Liver (tissue), 9 donors: ENCODE data around the gene ERN1. TPM values are rescaled to one million over a fixed set of nuclear protein-coding genes. Genes with fewer than 3 reads are reported as not detected.

ENCODE experiments used
- DNase-seq: peaks from one replicate; pipeline ENCODE4 v3.0.0-alpha.2; 2017; ENCODE audit warnings: low spot score
- H3K27ac ChIP-seq, 2 donors: one replicate each; pipeline ENCODE4 v1.7.0; 2013; ENCODE audit warnings: inconsistent platforms in 2 of 2, low read length in 2 of 2, control low read depth in 1 of 2, low read depth in 1 of 2, mild to moderate bottlenecking in 1 of 2
- H3K27me3 ChIP-seq, 4 donors: one replicate each; pipeline versions ENCODE4 v1.6.1 to v1.7.0; 2013; ENCODE audit warnings: low read length in 3 of 4, inconsistent platforms in 1 of 4, mild to moderate bottlenecking in 1 of 4, moderate library complexity in 1 of 4; ENCODE audit not compliant: control insufficient read depth in 4 of 4, insufficient read depth in 4 of 4
- H3K36me3 ChIP-seq, 4 donors: one replicate each; pipeline versions ENCODE4 v1.6.1 to v1.7.0; 2013; ENCODE audit warnings: low read length in 3 of 4, mild to moderate bottlenecking in 3 of 4, low read depth in 1 of 4, moderate library complexity in 1 of 4; ENCODE audit not compliant: control insufficient read depth in 4 of 4, insufficient read depth in 3 of 4
- H3K4me1 ChIP-seq, 4 donors: one replicate each; pipeline versions ENCODE4 v1.6.1 to v1.7.0; 2013; ENCODE audit warnings: low read length in 3 of 4, mild to moderate bottlenecking in 3 of 4, moderate library complexity in 1 of 4; ENCODE audit not compliant: control insufficient read depth in 4 of 4, insufficient read depth in 4 of 4
- H3K4me3 ChIP-seq, 3 donors: one replicate each; pipeline versions ENCODE4 v1.6.1 to v1.7.0; 2013; ENCODE audit warnings: low read length in 3 of 3, control low read depth in 1 of 3, low read depth in 1 of 3, mild to moderate bottlenecking in 1 of 3
- H3K9ac ChIP-seq, 2 donors: one replicate each; pipeline ENCODE4 v1.7.0; 2013; ENCODE audit warnings: low read length in 2 of 2, mild to moderate bottlenecking in 2 of 2, moderate library complexity in 2 of 2, control low read depth in 1 of 2, low read depth in 1 of 2
- H3K9me3 ChIP-seq, 4 donors: one replicate each; pipeline versions ENCODE4 v1.6.1 to v1.7.0; 2013; ENCODE audit warnings: low read length in 3 of 4; ENCODE audit not compliant: control insufficient read depth in 4 of 4
- EGR1 ChIP-seq, 2 donors: IDR thresholded peaks; 2 replicates each; pipeline ENCODE4 v1.6.1; 2016 to 2018; ENCODE audit warnings: antibody characterized with exemption in 2 of 2, low read depth in 2 of 2
- FOXA1 ChIP-seq: IDR thresholded peaks from 2 replicates; pipeline ENCODE4 v1.6.1; 2016; ENCODE audit warnings: antibody characterized with exemption
- FOXA2 ChIP-seq: IDR thresholded peaks from 2 replicates; pipeline ENCODE4 v1.6.1; 2016; ENCODE audit warnings: antibody characterized with exemption
- GABPA ChIP-seq, 2 donors: IDR thresholded peaks in 1 of 2; conservative IDR thresholded peaks in 1 of 2; 2 replicates each; pipeline ENCODE4 v1.6.1; 2016; ENCODE audit warnings: antibody characterized with exemption in 2 of 2, mild to moderate bottlenecking in 1 of 2, moderate library complexity in 1 of 2
- HNF4A ChIP-seq, 2 donors: conservative IDR thresholded peaks; 2 replicates each; pipeline ENCODE4 v1.6.1; 2016; ENCODE audit warnings: antibody characterized with exemption in 2 of 2, mild to moderate bottlenecking in 2 of 2
- HNF4G ChIP-seq: IDR thresholded peaks from 2 replicates; pipeline ENCODE4 v1.6.1; 2016; ENCODE audit warnings: antibody characterized with exemption
- JUND ChIP-seq, 2 donors: IDR thresholded peaks; 2 replicates each; pipeline ENCODE4 v1.6.1; 2016; ENCODE audit warnings: antibody characterized with exemption in 2 of 2
- NR2F2 ChIP-seq: IDR thresholded peaks from 2 replicates; pipeline ENCODE4 v1.6.1; 2016; ENCODE audit warnings: antibody characterized with exemption
- RAD21 ChIP-seq, 2 donors: IDR thresholded peaks; 2 replicates each; pipeline ENCODE4 v1.6.1; 2016; ENCODE audit warnings: antibody characterized with exemption in 2 of 2, mild to moderate bottlenecking in 2 of 2
- RXRA ChIP-seq, 2 donors: IDR thresholded peaks; 2 replicates each; pipeline ENCODE4 v1.6.1; 2017 to 2018; ENCODE audit warnings: antibody characterized with exemption in 2 of 2, mild to moderate bottlenecking in 1 of 2
- SP1 ChIP-seq: IDR thresholded peaks from 2 replicates; pipeline ENCODE4 v1.6.1; 2018; ENCODE audit warnings: antibody characterized with exemption, mild to moderate bottlenecking
- TAF1 ChIP-seq: conservative IDR thresholded peaks from 2 replicates; pipeline ENCODE4 v1.6.1; 2016; ENCODE audit warnings: antibody characterized with exemption, mild to moderate bottlenecking
- YY1 ChIP-seq: IDR thresholded peaks from 2 replicates; pipeline ENCODE4 v1.6.1; 2016; ENCODE audit warnings: antibody characterized with exemption, mild to moderate bottlenecking
- WGBS: extraction: QIAGEN DNeasy Blood & Tissue Kit; methylation state at CpG from one replicate; pipeline ENCODE4 v1.1.7; 2013; 5-methylcytosine and 5-hydroxymethylcytosine counted together
- polyA plus RNA-seq, 2 donors: library from polyadenylated mRNA; stranded (reverse) in 1 of 2; unstranded in 1 of 2; fragments of 200-250 nt in 1 of 2; fragments of >200 nt in 1 of 2; fragmentation: Nextera tagmentation in 1 of 2; extraction: Ambion mirVana in 1 of 2; gene quantifications; one replicate each; pipeline versions ENCODE4 v1.2.1 to v1.2.3, GENCODE V29; 2013 to 2015
- total RNA-seq, 2 donors: library from RNA; depleted of rRNA; stranded (reverse); fragments of >200 nt; gene quantifications; one replicate each; pipeline ENCODE4 v1.2.3, GENCODE V29; 2014
- TF ChIP-seq, protein P1 (sequence below): fragments of 150-350 bp; IDR thresholded peaks from 2 replicates; pipeline ENCODE4 v1.5.1; 2017; ENCODE audit warnings: improper control_type of control experiment, low read depth, low read length; ENCODE audit not compliant: missing input control
- TF ChIP-seq, protein P2 (sequence below): IDR thresholded peaks from 2 replicates; pipeline ENCODE4 v1.6.1; 2016; ENCODE audit warnings: antibody characterized with exemption
- TF ChIP-seq, protein P3 (sequence below): IDR thresholded peaks from 2 replicates; pipeline ENCODE4 v1.6.1; 2016; ENCODE audit warnings: antibody characterized with exemption, mild to moderate bottlenecking
- TF ChIP-seq, protein P4 (sequence below): IDR thresholded peaks from 2 replicates; pipeline ENCODE4 v1.6.1; 2016; ENCODE audit warnings: antibody characterized with exemption
- TF ChIP-seq, protein P5 (sequence below): IDR thresholded peaks from 2 replicates; pipeline ENCODE4 v1.6.1; 2016; ENCODE audit warnings: antibody characterized with exemption
- donor health status: healthy.
- donor health status: healthy.
- donor health status: healthy.
- donor health status: healthy.
- donor health status: healthy.

The ERN1 gene
- total and polyA plus RNA-seq, 4 donors, result 6.3 to 35.1 (median 14.9) TPM

DNA sequence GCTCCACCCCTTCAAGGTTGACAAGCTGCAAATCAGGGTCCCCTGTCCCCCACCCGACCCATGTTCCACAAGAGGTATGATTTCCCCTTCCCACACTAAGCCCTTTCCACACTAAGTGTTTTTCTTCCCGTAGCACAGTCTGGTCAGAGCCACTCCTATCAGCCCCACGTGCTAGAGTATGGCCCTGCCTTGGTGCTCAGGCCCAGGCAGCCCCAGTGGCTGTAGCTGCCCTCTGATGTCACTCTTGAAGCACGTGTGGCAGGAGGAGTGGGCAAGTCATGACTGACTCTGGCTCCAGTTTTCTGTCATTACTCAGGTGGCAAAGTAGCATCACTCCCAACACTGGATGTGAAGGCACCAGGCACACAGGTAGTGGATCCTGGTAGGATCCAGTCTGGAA lies 35.4 kb upstream of the ERN1 start:
- Histone ChIP-seq H3K4me3 (no peak overlapping the region), H3K9ac (no peak overlapping the region), H3K9me3 (no peaks in the 10 kb centered on the region), H3K4me1 (peaks cover 0 to 2% (median 0%) of the 10 kb centered on the region in 4 donors), H3K27me3 (no peaks in the 10 kb centered on the region), H3K27ac (no peak overlapping the region), H3K36me3 (peaks cover 0 to 16% (median 11%) of the 10 kb centered on the region in 4 donors)
- TF ChIP-seq, protein P1, sequence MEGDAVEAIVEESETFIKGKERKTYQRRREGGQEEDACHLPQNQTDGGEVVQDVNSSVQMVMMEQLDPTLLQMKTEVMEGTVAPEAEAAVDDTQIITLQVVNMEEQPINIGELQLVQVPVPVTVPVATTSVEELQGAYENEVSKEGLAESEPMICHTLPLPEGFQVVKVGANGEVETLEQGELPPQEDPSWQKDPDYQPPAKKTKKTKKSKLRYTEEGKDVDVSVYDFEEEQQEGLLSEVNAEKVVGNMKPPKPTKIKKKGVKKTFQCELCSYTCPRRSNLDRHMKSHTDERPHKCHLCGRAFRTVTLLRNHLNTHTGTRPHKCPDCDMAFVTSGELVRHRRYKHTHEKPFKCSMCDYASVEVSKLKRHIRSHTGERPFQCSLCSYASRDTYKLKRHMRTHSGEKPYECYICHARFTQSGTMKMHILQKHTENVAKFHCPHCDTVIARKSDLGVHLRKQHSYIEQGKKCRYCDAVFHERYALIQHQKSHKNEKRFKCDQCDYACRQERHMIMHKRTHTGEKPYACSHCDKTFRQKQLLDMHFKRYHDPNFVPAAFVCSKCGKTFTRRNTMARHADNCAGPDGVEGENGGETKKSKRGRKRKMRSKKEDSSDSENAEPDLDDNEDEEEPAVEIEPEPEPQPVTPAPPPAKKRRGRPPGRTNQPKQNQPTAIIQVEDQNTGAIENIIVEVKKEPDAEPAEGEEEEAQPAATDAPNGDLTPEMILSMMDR, result no peak
- no peak for TF ChIP-seq JUND (IDR thresholded peaks at IDR 0.05)
- no peak for TF ChIP-seq YY1
- no peak for TF ChIP-seq GABPA (IDR thresholded peaks at IDR 0.05 in 1 of 2, conservative IDR thresholded peaks at IDR 0.05 in 1 of 2)
- no peak for TF ChIP-seq FOXA2
- TF ChIP-seq EGR1 (IDR thresholded peaks at IDR 0.05; ENCODE audit: low read depth in 2 of 2), result no peak
- TF ChIP-seq HNF4G, result no peak
- TF ChIP-seq NR2F2, result no peak
- no peak for TF ChIP-seq HNF4A (conservative IDR thresholded peaks at IDR 0.05)
- TF ChIP-seq, protein P2, sequence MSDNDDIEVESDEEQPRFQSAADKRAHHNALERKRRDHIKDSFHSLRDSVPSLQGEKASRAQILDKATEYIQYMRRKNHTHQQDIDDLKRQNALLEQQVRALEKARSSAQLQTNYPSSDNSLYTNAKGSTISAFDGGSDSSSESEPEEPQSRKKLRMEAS, result no peak
- TF ChIP-seq, protein P3, sequence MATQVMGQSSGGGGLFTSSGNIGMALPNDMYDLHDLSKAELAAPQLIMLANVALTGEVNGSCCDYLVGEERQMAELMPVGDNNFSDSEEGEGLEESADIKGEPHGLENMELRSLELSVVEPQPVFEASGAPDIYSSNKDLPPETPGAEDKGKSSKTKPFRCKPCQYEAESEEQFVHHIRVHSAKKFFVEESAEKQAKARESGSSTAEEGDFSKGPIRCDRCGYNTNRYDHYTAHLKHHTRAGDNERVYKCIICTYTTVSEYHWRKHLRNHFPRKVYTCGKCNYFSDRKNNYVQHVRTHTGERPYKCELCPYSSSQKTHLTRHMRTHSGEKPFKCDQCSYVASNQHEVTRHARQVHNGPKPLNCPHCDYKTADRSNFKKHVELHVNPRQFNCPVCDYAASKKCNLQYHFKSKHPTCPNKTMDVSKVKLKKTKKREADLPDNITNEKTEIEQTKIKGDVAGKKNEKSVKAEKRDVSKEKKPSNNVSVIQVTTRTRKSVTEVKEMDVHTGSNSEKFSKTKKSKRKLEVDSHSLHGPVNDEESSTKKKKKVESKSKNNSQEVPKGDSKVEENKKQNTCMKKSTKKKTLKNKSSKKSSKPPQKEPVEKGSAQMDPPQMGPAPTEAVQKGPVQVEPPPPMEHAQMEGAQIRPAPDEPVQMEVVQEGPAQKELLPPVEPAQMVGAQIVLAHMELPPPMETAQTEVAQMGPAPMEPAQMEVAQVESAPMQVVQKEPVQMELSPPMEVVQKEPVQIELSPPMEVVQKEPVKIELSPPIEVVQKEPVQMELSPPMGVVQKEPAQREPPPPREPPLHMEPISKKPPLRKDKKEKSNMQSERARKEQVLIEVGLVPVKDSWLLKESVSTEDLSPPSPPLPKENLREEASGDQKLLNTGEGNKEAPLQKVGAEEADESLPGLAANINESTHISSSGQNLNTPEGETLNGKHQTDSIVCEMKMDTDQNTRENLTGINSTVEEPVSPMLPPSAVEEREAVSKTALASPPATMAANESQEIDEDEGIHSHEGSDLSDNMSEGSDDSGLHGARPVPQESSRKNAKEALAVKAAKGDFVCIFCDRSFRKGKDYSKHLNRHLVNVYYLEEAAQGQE, result no peak
- no peak for TF ChIP-seq RXRA (IDR thresholded peaks at IDR 0.05)
- TF ChIP-seq FOXA1, result no peak
- TF ChIP-seq TAF1, result no peak
- 96% methylated on average over 4 of the region's 4 CpGs for WGBS
- DNase-seq, result no peak

DNA sequence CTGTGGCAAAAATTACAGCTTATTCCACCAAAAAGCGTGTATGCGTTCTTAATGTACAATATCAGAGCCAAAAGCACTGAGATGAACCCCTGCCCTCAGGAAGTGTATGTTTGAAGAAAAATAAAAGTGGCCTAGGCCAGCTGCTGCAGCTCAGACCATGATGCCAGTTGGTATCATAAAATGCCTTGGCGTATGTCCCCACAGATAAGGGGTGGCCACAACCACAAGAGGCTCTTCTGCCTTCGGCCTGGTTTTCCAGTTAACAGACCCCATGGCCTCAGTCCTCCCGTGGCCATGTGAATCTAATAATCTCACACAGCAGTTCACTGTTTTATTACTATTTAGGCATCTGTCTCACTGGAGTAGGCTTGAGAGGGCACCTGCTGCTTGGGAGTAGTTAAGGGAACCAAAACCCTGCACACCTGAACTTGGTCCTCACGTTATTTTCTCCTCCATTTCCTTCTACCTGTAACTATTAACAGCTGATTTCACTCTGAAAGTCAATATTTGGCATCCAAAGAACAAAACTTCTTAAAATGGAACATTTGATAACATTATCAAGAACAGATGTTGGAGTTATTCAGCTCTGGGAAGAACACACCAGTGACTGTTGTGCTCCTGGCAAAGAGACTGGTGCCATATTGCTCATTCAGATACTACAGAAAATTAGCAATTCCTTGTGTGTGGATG lies 34.8 kb upstream of the ERN1 start:
- H3K9me3 ChIP-seq, result no peaks in the 10 kb centered on the region
- H3K27me3 ChIP-seq, result no peaks in the 10 kb centered on the region
- H3K36me3 ChIP-seq, result peaks cover 0 to 14% (median 11%) of the 10 kb centered on the region in 4 donors
- no peak overlapping the region for H3K9ac ChIP-seq
- DNase-seq, result no peak
- 92% methylated on average over 6 of the region's 6 CpGs for WGBS
- H3K4me1 ChIP-seq, result peaks cover 0 to 2% (median 0%) of the 10 kb centered on the region in 4 donors
- no peak overlapping the region for H3K4me3 ChIP-seq
- no peak overlapping the region for H3K27ac ChIP-seq
- TF ChIP-seq HNF4A (conservative IDR thresholded peaks at IDR 0.05) (no peak), YY1 (no peak), HNF4G (no peak), RAD21 (IDR thresholded peaks at IDR 0.05) (no peak), GABPA (IDR thresholded peaks at IDR 0.05 in 1 of 2, conservative IDR thresholded peaks at IDR 0.05 in 1 of 2) (no peak), TAF1 (no peak), SP1 (no peak)
- TF ChIP-seq, protein P4, sequence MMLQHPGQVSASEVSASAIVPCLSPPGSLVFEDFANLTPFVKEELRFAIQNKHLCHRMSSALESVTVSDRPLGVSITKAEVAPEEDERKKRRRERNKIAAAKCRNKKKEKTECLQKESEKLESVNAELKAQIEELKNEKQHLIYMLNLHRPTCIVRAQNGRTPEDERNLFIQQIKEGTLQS, result no peak
- TF ChIP-seq, protein P1, result no peak
- TF ChIP-seq, protein P5, sequence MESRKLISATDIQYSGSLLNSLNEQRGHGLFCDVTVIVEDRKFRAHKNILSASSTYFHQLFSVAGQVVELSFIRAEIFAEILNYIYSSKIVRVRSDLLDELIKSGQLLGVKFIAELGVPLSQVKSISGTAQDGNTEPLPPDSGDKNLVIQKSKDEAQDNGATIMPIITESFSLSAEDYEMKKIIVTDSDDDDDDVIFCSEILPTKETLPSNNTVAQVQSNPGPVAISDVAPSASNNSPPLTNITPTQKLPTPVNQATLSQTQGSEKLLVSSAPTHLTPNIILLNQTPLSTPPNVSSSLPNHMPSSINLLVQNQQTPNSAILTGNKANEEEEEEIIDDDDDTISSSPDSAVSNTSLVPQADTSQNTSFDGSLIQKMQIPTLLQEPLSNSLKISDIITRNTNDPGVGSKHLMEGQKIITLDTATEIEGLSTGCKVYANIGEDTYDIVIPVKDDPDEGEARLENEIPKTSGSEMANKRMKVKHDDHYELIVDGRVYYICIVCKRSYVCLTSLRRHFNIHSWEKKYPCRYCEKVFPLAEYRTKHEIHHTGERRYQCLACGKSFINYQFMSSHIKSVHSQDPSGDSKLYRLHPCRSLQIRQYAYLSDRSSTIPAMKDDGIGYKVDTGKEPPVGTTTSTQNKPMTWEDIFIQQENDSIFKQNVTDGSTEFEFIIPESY, result no peak
- TF ChIP-seq, protein P2, result no peak
